ENCODE measurements around the gene CEBPA.

The CEBPA gene

DNA sequence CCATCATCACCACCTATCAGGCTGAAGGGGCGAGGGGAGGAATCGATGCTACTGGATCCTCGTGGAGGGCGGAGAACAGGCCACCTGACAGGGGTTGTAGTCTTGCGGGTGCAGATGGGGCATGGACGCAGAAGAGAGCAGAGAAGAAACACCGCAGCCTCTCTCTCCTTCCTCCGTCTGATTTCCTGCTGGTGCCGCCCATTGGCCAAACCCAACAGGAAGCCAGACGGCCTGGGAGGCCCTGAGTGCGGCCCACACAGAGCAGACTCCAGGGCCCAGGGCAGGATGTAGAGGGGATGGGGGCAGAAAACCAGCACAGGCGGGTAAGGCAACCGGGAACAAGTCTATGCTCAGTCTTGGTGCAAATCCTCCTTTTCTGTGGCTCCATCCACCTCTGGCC is 15.4 kb downstream of the CEBPA start:
- no peak for DNase-seq

DNA sequence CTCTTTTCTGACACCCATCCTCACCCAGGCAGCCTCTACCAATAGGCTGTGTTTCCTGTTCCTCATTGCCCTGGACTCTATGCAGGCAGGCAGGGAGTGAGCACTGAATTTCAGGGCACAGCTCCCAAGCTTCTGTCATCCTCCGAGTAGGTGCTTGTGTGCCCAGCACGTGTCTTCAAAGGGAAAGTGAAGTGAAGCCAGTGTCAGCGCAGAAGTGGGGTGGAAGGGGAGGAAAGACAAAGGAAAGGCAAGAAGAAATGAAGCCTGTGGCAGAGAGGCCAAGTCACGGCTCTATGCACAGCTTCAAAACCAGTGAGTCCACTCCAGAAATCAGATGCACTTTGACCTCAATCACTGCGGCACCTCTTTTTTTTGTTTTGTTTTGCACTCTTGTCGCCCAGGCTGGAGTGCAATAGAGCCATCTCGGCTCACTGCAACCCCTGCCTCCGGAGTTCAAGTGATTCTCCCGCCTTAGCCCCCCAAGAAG is 16.9 kb downstream of the CEBPA start:
- DNase-seq: no peak

DNA sequence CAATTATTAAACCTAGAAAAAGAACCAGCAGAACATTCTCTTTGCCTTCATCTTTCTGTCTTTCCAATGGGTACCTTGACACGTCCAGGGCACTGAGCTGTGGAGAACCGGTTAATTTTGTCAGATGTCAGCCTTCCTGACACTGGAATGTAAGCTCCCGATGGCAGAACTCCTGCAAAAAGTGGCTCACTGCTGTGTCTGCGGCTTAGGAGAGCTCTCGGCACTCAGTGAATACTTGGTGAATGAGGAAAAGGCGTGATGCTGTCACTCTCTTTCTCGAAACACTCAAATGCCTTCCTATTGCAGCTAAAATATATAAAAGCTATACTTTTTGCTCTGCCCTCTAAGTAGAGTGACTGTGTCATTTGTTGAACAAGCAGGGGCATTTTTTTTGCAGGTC is 17.6 kb downstream of the CEBPA start:
- no peak for DNase-seq

DNA sequence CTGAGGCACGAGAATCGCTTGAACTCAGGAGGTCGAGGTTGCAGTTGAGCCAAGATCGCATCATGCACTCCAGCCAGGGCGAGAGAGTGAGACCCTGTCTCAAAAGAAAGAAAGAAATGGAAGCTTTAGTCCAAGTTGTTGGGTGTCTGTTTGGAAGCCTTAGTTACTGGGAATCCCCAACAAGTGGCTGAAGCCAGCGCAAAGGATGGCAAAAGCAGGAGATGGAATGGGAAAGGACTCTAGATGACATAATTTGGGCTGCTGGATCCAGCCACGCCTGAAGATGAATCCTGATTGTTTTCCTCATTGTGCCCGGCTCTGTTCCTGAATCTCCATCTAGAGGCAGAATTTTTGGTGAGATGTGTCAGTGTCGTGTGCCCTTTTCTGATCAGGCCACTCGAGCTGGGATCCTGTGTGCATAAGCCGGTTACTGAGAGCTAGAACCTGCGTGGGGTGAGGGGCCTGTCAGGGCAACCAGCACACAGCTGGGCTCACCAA is 18.1 kb downstream of the CEBPA start:
- DNase-seq: no peak

DNA sequence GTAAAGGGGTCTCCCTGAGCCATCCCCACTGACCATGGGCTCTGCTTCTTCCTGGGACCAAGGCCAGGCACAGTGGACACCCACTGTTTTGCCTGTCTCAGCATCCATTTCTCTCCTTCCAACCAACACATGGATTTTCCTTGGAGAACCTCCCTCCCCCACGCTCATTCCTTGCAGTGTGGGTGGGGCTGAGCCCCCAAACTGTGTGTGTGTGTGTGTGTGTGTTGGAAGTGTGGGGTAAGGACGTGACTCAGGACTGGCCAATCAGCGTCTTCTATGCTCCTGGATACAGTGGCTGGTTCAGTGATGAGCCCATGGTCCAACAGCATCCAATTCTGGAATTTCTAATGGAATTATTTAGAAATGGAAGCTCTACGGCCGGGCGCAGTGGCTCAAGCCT is 18.7 kb downstream of the CEBPA start:
- no peak for DNase-seq

DNA sequence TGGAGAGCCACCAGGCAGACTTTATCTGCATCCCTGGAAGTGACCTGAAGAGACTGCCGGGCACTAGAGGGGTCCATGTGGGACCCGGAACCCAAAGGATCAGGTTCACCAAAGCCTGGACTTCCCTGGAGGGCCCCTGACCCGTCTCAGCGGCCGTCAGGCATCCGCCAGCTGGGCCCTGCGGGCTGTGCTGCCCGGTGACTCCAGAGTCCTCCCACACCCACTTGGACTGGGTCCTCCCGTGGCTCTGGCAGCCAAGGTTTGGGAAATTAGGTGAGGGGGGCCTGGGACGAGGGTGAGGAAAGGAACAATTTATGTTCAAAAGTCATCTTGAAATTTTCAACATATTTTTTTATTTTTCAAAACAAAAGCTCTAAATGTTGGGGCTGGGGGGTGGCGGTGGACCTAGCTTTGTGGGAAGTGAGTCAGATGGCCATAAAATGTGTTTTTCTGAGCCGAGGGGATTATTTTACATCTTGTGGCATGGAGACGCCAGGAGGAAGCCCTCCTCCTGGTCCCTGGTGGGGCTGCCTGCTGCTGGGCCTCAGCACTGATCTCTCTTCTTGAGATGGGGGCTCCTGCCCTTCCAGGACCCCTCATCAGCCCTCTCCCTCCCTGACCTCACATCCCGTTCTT is 20.2 kb downstream of the CEBPA start:
- no peak for DNase-seq

DNA sequence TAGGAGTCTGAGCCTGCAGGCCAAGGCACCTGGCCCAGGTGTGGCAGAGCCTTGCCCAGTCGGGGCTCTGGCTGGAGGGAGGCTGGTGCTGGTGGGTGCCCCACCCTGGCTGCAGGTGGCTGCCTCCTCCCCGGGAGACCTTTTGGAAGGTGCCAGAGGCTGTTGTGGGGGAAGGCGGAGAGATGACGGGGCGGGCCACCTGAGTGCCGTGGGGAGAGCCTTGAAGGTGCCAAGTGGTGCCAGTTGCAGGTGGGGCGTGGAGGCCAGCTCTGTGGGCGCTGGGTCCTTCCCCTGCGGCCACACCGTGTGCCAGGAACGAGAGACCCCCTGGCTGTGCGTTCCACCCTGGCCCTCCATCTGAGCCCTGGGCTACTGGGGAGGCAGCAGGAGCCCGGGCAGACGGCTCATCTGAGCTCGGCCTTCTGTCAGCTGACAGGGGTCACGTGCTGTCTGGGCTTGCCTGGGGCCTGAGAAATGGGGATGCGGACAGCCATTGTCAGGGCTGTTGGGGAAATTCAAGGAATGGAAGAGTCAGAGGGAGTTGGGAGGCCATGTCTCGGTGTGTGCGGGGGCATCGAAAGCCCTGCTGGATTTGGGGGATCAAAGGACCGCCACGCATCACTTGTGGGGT is 20.9 kb downstream of the CEBPA start:
- no peak for DNase-seq

DNA sequence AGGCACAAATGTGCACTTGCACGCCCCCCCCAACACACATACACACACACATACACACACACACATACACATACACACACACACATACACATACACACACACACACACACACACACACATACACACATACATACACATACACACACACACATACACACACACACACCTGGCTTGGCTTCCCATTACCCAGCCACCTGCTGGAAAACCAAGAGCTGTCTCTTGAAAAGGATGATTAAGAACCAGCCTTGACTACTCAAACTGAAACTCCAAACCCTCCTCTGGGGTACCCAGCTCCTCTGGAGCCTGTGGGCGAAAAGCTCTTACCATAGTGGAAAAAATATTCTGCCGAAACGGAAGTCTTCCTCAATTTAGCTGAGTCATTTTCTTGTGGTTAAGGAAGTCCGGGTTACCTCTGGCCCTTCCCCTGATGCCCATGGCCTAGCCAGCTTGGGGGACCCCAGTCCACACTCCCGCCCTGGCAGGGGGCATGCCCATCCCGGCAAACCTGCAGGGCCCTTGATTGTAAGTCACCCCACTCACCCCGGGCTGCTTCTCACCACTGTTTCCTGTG is 21.9 kb downstream of the CEBPA start:
- no peak for DNase-seq

DNA sequence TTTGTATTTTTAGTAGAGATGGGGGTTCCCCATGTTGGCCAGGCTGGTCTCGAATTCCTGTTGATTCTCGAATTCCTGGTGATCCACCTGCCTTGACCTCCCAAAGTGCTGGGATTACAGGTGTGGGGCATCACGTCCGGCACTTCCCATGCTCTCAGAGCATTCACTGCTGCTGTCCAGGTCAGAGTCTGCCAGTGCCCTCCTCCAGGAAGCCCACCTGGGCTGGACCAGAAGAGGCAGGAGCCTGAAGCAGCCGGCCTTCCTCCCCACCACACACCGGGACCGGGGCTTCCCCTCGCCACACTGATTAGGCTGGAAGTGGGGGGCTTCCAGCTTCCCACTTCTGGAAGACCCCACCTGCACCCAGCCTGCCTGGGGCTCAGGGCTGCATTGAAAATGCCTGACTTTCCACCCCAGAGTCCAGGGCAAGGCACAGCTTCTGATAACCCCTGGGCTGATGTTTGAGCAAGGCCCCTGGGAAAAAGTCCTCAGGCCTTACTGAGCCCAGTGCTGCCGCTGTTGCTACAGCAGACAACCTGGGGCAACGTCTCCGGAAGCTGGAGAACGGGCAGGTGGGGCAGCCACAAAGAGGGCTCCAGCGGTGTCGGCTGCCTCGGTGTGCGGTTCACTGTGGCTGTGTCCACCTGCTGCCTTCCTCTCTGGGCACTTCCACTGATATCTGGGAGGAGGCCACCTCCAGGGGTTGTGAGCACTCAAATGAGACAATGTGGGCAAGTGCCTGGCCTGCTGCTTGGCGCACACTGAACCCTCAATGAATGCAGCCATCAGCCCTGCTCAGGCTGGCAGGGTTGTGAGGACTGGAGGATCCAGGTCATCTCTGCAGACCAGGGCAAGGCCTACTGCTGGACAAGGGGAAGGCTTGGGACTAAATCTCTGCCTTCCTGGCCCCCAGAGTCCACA is 22.6 kb downstream of the CEBPA start:
- no peak for DNase-seq

DNA sequence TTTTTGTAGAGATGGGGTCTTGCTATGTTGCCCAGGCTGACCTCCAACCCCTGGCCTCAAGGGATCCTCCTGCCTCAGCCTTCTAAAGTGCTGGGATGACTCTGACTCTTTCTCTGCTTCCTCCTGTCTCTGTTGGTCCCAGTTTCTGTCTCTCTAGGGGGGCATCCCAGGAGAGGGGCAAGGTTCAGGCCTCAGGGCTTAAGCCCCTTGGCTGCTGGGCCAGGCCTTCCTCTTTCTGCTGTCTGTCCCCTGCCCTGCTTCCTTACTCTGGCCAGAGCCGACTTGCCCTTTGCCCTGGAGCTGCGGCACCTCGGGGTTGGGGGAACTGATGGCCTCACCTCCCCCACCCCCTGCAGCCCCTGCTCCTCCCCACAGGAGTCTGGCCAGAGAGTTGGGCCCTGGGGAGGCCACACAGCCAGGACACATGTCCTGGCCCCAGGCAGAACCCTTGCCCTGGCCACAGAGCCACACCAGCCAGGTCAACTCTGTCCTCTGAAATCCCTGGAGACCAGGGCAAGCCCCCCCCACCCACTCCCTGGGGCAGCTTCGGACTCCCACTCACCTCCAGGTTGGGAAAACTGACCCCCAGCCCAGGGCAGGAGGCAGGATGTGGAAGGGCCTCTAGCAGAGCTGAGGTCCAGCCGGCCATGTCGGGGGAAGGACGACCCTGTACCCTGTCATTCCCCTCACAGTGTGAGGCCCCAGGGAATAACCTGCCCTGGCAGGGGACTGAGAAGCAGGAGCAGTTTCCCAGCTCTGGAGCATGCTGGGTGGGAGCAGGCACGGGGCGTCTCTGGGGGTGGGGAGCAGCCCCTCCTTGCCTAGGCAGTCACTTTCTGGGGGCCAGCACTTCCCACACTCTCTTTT is 23.7 kb downstream of the CEBPA start:
- DNase-seq: no peak

DNA sequence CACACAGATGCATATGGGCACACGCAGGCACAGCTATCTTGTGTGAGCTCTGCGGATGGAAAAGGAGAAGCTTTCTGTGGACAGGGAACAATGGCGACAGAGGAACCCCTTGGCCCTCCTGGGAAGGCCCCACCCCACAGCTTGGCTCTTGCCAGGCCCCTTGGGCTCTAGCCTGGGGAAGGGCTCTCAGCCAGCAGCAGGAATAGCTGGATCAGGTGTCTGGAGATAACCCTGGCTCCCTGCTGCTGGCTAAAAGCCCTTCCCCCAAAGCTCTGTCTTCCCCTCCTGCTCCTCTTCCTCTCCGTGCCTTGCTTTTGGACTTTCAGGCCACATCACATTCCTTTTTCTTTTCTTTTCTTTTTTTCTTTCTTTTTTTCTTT is 24.3 kb downstream of the CEBPA start:
- DNase-seq: no peak

DNA sequence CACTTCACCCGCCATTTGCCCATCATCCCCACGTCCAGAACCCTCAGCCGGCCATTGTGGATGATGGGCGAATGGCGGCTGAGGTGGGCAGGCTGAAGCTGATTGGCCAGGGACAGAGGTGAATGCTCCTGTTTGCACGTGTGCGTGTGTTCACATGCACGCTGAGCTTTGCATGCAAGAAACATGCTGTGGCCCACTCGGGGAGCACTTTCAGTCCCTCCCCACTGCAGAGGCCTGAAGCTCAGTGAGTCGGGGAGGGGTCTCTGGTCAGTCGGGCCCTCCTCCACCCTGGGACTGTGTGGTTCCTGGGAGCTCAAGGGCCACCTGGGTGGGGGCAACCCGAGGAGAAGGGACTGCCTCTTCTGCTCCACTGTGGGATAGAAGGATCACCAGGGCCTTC is 24.9 kb downstream of the CEBPA start:
- DNase-seq: no peak

DNA sequence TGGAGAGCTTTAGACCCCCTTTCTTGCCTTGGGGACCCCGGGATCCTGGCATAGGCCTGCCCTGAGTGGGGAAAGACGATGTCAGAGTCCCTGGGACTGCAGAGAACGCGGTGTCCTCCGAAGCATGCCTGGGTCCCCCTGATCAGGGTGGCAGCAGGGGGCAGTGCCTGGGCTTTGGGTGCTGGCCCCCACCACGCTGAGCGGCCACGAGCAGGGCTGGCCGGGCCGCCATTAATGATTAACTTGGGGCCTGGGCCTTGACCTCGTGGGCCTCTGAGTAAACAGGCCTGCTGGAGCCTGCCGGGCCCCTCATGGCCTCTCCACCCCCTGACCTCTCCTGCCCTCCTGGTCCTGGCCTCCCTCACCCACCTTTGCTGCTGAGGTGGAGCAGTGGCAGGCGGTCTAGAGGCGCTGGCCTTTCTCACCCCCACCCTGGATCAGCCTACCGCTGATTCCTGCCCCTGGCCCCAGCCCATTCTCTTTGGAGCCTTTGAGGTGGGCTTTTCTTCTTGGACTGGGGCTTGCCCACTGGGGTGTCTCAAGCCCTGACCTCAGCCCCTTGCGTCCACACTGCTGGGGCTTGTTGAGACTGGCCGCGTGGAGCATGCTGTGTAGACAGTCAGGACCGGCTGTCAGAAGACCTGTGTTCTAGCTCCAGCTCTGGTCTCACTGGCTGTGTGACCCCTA is 26.3 kb downstream of the CEBPA start:
- DNase-seq: no peak

DNA sequence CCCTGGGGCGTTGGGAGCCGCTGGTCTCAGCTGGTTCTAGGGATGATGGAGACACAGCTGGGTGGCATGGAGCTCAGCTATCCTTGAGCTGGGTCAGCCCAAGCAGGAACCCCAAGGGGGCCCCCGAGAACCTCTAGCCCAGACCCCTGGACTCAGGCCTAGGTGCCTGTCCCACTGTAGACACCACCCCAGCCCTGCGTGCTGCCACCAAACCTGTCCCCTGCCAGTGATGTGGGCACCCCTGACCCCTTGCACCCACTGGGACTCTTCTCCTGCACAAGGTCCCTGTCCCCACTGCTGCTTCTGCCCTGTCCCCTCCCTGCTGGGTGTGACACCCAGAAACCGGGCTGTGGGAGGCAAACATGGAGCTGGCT is 26.8 kb downstream of the CEBPA start:
- DNase-seq: no peak

DNA sequence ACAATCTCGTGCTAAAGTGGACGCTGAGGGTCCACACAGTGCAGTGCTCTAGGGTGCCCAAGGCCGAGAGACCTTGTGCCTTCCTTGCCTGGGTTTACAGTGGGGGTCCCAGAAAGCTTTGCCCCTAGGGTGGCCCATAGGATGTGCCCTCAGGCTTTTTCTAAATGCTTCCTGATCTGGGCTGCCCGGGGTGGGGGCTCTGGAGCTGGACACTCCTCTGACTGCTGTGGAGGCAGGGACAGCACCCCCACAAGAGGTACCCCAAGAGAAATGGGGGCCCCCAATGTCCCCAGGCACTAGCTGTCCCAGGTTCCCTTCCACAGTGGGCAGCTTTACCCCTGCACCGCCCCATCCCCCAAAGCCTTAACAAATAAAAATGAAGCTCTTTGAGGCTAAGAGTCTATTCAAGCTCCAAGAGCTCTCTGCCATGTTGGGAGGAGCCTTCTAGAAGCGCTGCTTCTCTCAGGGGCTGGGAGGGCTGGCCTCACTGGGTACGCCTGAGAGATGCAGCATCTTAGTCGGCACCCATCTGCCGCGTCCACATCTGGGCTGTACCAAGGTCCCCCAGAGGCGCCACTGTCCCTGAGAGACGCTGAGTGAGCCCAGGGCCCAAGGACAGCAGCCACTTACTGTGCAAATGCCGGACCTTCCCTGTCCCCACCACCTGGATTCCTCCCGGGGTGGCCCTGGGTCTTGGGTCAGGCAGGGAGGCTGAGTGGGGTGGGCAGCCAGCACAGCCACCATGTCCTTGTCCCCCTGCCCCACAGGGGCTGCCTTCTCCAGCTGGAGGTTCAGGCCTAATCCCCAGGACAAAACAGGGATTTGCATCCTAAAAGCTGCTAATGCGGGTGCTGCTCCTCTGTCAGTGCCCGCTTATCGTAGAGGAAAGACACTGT is 27.4 kb downstream of the CEBPA start:
- DNase-seq: no peak

DNA sequence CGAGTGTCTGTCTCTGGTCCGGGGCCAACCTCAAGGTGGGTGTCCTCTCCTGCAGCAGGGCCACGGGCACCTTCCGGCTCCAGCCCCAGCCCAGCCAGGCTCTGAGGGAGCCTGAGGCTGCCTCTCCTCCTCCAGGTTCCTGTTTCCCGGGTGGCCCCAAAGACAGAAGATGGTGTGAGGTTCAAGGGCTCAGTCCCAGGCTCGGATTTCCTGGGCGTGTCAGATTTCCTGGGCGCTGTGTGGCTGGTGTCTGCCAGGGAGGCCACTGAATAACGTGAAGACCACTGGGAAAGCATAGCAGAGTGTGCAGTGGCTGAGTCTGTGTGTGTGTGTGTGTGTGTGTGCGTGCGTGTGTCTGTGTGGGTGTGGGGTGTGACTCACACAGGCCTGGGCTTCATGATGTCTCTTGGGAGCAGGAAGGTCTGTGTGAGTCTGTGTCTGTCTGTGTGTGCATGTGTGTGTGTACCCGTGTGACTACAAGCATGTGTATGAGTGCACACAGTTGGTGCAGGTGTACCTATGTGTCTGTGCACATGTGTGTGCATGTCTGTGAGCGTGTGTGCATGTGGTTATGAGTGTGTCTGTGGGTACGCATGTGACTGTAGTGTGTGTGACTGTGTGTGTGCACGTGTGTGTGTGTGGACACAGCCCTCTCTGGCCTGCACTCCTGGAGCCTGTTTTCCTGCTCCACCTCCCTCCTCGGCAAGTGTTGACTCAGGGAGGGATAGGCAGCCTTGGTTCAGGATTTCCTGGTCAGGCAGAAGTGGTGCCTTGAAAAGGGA is 28.3 kb downstream of the CEBPA start:
- no peak for DNase-seq

DNA sequence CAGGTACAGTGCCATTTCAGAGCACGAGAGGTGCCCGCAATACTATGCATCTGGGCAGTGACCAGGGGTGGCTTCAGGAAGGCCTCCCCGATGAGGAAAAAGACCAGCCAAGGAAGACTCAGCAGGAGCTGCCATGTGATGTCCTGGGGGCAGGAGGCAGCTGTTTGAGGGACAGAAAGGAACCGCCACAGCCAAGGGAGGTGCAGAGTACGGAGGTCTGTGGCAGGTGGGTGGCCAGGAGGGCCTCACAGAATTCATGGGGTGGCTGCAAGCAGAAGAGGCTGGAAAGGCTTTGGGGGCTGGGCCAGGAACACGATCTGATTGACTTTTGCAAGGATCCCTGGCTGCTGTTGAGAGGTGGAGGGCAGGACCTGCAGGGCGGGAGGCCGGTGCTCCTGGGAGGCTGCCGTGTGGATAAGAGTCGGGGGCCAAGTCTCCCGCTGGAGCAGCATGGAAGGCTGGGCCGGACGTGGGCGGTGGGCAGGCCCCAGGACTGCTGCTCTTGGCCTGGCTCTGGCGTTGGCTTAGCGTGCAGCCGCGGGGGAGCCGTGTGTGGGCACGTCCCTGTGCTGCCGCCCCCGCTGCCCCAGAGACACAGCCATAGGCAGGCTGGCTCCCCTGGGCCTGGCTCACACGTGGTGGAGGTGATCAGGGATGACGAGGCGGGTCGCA is 29.1 kb downstream of the CEBPA start:
- no peak for DNase-seq

DNA sequence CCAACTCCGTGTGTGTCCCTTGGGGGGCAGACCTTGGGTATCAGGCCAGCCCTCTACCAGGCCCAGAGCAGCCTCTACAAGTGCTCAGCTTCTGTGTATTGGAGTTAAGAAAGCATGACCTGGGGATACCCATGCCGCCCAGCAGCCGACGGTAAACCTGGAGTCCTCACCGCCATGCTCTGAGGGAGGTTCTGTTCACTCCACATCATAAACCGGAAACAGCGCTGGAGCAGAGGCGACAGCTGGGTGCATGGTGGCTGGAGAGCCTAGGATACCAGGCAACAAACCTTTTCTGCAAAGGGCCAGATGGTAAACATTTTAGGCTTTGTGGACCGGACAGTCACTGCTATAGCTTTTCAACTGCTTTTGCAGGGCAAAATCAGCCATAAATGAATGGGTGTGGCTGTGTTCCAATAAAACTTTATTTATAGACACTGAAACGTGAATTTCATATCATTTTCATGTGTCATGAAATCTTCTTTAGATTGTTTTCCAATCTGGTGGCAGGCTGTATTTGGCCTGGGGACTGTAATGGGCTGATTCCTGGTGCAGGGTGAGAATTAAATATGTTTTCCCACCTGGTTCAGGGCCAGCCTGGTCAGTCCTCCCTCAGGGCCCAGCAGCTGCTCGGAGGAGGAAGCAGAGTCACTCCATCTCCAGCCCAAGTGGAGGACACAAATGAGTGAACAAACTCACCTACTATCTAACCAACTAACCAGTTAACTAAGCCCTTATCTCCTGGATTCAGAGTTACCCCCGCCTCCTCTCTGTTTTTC is 30.9 kb downstream of the CEBPA start:
- no peak for DNase-seq

Data from T1000 (cell line).